Fibroblast of lung (primary cell): ENCODE results near the gene DCBLD2.

Experiments
- CTCF ChIP-seq, 2 donors: IDR thresholded peaks in 1 of 2; conservative IDR thresholded peaks in 1 of 2; 1 replicate in 1 of 2; 2 replicates in 1 of 2; pipeline ENCODE4 v1.5.1; 2011 to 2012; ENCODE audit warnings: low read length in 2 of 2, control low read depth in 1 of 2, inconsistent platforms in 1 of 2, low read depth in 1 of 2, mild to moderate bottlenecking in 1 of 2
- EZH2 ChIP-seq: IDR thresholded peaks from 2 replicates; pipeline ENCODE4 v1.5.1; 2012; ENCODE audit warnings: low read length, control low read depth, mild to moderate bottlenecking; ENCODE audit errors: missing control alignments

DNA sequence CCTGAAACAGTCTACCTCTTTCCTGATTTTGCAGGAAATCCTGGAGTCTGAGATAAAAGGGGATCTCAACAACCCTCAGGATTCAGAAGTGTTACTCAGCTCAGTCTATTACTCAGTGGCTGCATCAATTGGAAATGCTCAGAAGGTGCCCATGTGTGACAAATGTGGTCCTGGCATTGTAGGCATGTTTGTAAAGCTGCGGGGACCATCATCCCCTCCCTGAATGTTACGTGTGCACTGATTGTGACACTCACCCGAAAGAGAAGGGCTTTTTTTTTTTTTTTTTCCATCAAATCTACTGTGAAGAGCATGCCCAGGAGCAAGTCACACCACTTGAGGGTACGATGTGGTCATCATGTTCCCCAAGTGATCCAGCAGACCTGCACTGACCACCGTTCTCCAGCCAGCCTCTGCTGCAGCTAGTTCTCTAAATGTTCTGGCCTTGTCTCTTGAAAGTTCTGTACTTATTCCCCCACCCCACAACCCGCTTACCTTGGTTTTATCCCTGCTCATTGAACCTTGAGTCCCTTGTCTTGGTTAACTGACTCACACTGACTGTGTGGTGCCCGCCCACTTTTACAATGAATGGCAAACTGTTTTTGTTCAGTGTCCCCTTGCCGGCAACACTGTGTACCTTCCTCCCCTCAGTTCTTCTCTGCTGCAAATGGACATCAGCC is 118.5 kb downstream of the DCBLD2 start:
- TF ChIP-seq CTCF (conservative IDR thresholded peaks at IDR 0.05 in 1 of 2, IDR thresholded peaks at IDR 0.05 in 1 of 2; ENCODE audit: low read depth in 1 of 2, low read length in 2 of 2) (no peak), EZH2 (no peak)
